ENCODE data around the gene EPB41L1.
A peak's percentile ranks its signal among the peaks of the same experiment; 100 is the strongest.

The EPB41L1 gene

GRCh38 chr20:36184816-36185776 lies 30.6 kb downstream of the EPB41L1 start:
- DNase-seq (ENCODE audit: low read depth in 2 of 3, low spot score in 1 of 3) = no peak

- DNase-seq (ENCODE audit: low read depth in 2 of 3, low spot score in 1 of 3) = no peak
Observed at GRCh38 chr20:36193977-36194712, 39.6 kb downstream of the EPB41L1 start.

GRCh38 chr20:36196676-36197075 lies 42.1 kb downstream of the EPB41L1 start:
- DNase-seq (ENCODE audit: low read depth in 2 of 3, low spot score in 1 of 3) = no peak

- no peak for DNase-seq (ENCODE audit: low read depth in 2 of 3, low spot score in 1 of 3)
Observed at GRCh38 chr20:36197271-36197670, 42.7 kb downstream of the EPB41L1 start.

GRCh38 chr20:36199345-36200257 lies 45.1 kb downstream of the EPB41L1 start:
- peak; percentile 59 to 81 (median 62) for DNase-seq (ENCODE audit: low read depth in 2 of 3, low spot score in 1 of 3)

GRCh38 chr20:36200451-36200850 lies 45.9 kb downstream of the EPB41L1 start:
- no peak for DNase-seq (ENCODE audit: low read depth in 2 of 3, low spot score in 1 of 3)

GRCh38 chr20:36201198-36201597 lies 46.7 kb downstream of the EPB41L1 start:
- no peak for DNase-seq (ENCODE audit: low read depth in 2 of 3, low spot score in 1 of 3)

- peak; percentile 59 to 82 (median 67) for DNase-seq (ENCODE audit: low read depth in 2 of 3, low spot score in 1 of 3)
Observed at GRCh38 chr20:36202891-36203338, 48.4 kb downstream of the EPB41L1 start.

GRCh38 chr20:36203861-36204260 lies 49.3 kb downstream of the EPB41L1 start:
- no peak for DNase-seq (ENCODE audit: low read depth in 2 of 3, low spot score in 1 of 3)

- DNase-seq (ENCODE audit: low read depth in 2 of 3, low spot score in 1 of 3) = no peak
Observed at GRCh38 chr20:36205026-36205425, 50.5 kb downstream of the EPB41L1 start.

GRCh38 chr20:36206068-36206467 lies 51.5 kb downstream of the EPB41L1 start:
- no peak for DNase-seq (ENCODE audit: low read depth in 2 of 3, low spot score in 1 of 3)

- no peak for DNase-seq (ENCODE audit: low read depth in 2 of 3, low spot score in 1 of 3)
Observed at GRCh38 chr20:36206641-36207040, 52.1 kb downstream of the EPB41L1 start.

- no peak for DNase-seq (ENCODE audit: low read depth in 2 of 3, low spot score in 1 of 3)
Observed at GRCh38 chr20:36207602-36208001, 53.1 kb downstream of the EPB41L1 start.

- no peak for DNase-seq (ENCODE audit: low read depth in 2 of 3, low spot score in 1 of 3)
Observed at GRCh38 chr20:36208257-36208656, 53.7 kb downstream of the EPB41L1 start.

- no peak for DNase-seq (ENCODE audit: low read depth in 2 of 3, low spot score in 1 of 3)
Observed at GRCh38 chr20:36210436-36211021, 56.0 kb downstream of the EPB41L1 start.

- DNase-seq (ENCODE audit: low read depth in 2 of 3, low spot score in 1 of 3) = no peak
Observed at GRCh38 chr20:36213362-36213761, 58.8 kb downstream of the EPB41L1 start.

GRCh38 chr20:36214684-36215256 lies 60.2 kb downstream of the EPB41L1 start:
- no peak for DNase-seq (ENCODE audit: low read depth in 2 of 3, low spot score in 1 of 3)

- no peak for DNase-seq (ENCODE audit: low read depth in 2 of 3, low spot score in 1 of 3)
Observed at GRCh38 chr20:36215778-36216177, 61.2 kb downstream of the EPB41L1 start.

- DNase-seq (ENCODE audit: low read depth in 2 of 3, low spot score in 1 of 3) = no peak
Observed at GRCh38 chr20:36216314-36217025, 61.9 kb downstream of the EPB41L1 start.

- no peak for DNase-seq (ENCODE audit: low read depth in 2 of 3, low spot score in 1 of 3)
Observed at GRCh38 chr20:36217226-36217625, 62.7 kb downstream of the EPB41L1 start.
